ENCODE results near the gene RNH1.

GRCh38 chr11:533586-534395 lies 26.7 kb upstream of the RNH1 start:
- TF ChIP-seq TCF12 (IDR thresholded peaks at IDR 0.05; ENCODE audit: low read depth, low read length) (no peak), CTCF (IDR thresholded peaks at IDR 0.05 in 2 of 3, conservative IDR thresholded peaks at IDR 0.05 in 1 of 3; ENCODE audit: control insufficient read depth in 2 of 3, extremely low read depth in 1 of 3, insufficient read depth in 1 of 3, low read depth in 3 of 3, low read length in 3 of 3) (no peak), PAX5 (IDR thresholded peaks at IDR 0.05; ENCODE audit: borderline replicate concordance, low read depth, low read length) (no peak), JUND (IDR thresholded peaks at IDR 0.05; ENCODE audit: low read depth, low read length) (no peak), CHD2 (IDR thresholded peaks at IDR 0.05; ENCODE audit: borderline replicate concordance, low read depth, low read length) (no peak), RB1 (IDR thresholded peaks at IDR 0.05; ENCODE audit: borderline replicate concordance) (no peak), POLR2A (IDR thresholded peaks at IDR 0.05; ENCODE audit: low read depth, low read length) (no peak)
